D341Med (cell line): ENCODE results near the gene FANCF.
"Not testable (repeated sequence)": the region's sequence is repeated elsewhere in the genome, so short reads cannot be mapped to it uniquely, and the experiment has no call there.

Experiments
- DNase-seq: peaks from one replicate; pipeline ENCODE4 v3.0.0; 2012; ENCODE audit warnings: low spot score

FANCF gene

DNA sequence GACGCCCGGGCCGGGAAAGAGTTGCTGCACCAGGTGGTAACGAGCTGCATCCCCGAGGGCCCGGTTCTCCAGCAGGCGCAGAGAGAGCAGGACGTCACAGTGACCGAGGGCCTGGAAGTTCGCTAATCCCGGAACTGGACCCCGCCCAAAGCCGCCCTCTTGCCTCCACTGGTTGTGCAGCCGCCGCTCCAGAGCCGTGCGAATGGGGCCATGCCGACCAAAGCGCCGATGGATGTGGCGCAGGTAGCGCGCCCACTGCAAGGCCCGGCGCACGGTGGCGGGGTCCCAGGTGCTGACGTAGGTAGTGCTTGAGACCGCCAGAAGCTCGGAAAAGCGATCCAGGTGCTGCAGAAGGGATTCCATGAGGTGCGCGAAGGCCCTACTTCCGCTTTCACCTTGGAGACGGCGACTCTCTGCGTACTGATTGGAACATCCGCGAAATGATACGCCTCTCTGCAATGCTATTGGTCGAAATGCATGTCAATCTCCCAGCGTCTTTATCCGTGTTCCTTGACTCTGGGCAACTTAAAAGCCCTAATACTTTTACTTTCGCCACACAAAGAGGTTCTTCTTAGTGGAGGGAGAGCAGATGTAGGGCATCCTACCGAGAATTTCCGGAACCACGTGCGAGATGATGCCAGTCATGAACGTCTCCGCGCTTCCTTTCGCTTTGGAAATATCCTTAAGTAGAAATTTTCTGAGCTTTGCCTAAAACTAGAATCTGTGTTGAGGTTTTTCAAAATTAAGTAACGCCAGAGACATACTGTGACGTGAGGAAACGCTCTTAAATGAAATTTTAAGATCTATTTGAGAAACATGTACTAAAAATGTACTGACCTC is at the start of gene FANCF:
Gene FANCF (minus strand): TSS at position 376 of the 840 bp plus-strand sequence. CDS start 13 bp downstream, at position 363.
- DNase-seq: peak; percentile 87

GRCh38 chr11:22674470-22675439 is 49.1 kb upstream of the FANCF start:
- no peak for DNase-seq

GRCh38 chr11:22671751-22672150 is 46.1 kb upstream of the FANCF start:
- no peak for DNase-seq

GRCh38 chr11:22670830-22671229 is 45.2 kb upstream of the FANCF start:
- peak; percentile 20 for DNase-seq

DNA sequence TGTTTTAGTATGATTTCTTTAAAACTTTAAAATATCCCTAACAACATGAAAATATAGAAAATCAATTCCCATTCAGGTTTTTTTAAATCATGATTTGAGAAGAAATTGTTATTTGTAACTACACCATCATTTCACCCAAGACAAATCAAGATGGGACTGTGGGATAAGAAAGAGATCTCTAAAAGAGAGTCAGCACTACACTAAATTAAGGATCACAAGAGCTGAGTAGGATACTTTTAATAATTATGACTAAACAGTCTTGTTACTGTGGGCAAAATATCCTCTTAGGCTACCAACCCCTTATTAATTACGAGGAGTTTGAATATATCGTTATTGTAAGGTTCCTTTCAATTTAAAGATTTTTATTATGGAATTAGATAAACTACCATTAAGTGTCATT is 43.7 kb upstream of the FANCF start:
- no peak for DNase-seq

- DNase-seq: no peak
Observed at GRCh38 chr11:22668005-22668796, 42.6 kb upstream of the FANCF start.

DNA sequence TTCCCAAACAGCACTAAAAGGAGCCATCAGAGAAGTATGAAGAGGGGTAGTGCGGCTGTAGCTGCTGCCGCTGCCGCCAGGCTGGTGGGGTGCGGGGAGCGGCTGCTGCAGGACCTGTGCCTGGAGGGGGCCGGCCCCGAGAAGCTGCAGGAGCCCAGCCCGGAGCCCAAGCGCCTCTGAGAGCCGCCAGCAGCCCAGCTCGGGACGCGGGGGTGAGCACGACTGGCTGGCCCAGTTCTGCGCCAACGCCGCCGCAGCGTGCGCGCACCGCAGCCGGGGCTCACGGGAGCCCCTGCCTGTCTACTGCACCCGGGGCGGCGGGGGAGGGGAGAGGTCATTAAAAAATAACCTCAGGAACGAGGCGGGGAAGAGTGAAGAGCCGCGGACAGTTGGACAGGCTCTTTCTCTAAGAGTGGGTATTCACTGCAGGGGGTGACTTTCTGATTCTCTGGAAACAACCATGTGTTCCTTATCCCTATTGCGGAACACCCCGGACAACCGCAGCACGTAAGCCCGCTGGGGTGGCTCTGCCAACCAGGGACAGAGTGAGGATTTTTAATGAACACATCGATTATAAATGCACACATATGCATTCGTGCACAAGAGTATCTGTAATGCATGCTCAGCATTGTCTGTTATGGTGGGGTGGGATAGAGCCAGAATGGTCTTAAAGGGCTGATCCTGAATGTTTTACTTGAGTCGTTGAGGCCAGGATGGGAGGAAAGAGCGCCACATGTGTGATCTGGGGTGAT is 41.2 kb upstream of the FANCF start:
- peak; percentile 35 for DNase-seq

DNA sequence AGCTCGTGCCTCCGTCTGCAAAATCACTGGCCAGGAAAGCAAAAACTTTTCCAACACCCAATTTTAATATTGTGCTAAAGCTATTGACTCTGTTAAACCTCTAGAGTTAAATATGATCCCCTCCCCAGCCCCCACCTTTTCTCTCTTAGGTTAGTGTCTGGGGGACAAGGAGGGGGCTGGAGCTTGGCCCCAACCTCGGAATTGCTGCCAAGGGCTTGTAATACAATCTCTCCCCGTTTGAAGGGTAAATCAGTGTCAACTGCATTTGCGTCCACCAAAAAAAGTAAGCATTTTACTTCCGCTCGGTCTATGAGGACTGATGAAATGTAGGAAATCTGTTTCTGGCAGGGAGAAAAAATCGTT is 40.7 kb upstream of the FANCF start, which contains the start of gene GAS2:
Gene GAS2 (plus strand): TSS at position 287 of the 363 bp plus-strand sequence. CDS start 8,259 bp downstream, outside the sequence.
- no peak for DNase-seq

DNA sequence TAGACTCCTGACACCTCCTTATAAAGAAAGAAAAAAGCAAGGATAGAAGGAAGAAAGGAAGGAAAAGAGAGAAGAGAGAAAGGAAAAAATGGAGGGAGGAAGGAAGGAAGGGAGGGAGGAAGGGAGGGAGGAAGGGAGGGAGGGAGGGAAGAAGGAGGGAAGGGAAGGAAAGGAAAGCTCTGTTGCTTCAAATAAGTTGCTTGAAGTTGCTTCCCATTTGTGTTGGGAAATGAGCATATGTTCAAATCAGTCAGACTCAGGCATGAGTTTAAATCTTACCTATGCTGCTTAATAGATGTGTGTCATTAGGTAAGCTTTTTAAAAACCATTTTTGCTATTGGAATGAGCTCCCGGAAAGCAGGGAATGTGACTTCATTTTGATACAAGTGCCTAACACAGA is 34.2 kb upstream of the FANCF start:
- DNase-seq: no peak

DNA sequence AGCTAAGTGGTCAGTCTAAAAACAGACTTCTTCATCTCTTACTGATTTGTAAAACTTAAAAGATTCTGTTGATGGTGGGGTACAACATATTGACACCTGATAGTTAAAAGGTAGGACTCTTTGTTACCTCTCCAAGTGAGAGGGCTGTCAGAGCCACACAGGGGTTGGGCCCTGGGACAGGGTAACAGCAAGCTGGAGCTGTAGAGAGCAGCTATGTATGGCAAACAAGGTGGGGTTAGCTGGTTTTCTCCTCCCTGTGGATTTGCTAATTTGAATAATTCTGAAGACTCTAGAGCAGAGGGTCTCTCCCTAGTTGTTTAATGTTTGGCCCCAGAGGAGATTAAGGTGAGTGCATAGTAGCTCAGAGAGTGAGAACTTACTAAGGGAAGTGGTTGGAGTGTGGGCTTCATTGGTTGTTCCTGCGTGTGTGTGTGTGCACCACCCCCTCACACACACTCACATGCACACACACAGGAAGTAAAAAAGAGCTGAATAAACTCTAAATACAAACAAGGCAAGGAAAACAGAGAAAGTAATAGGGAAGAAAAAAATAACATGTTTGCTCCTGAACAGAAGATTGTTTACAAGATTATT is 31.6 kb upstream of the FANCF start:
- no peak for DNase-seq

DNA sequence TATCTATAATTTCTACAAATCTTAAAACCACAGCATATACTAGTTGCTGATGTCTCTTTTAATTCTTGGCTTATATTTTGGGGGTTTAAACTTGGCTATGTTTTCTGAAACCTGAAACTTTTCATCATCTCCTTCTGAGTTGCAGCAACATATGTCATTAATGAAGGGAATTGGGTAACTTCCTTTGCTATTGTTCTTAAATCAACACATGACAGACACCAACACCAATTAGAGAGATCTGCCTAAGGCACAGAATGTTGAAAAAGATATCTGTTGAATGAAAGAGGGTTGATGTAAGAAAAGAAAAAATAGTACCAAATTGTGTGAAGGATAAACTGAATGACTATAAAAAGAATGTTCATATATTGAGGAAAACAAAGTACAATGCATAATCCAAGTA is 30.5 kb upstream of the FANCF start:
- DNase-seq: no peak

DNA sequence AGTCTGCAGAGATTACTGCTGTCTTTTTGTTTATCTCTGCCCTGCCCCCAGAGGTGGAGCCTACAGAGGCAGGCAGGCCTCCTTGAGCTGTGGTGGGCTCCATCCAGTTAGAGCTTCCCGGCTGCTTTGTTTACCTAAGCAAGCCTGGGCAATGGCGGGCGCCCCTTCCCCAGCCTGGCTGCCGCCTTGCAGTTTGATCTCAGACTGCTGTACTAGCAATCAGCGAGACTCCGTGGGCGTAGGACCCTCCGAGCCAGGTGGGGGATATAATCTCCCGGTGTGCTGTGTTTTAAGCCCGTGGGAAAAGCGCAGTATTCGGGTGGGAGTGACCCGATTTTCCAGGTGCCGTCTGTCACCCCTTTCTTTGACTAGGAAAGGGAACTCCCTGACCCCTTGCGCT is 26.7 kb upstream of the FANCF start:
- DNase-seq: not testable (repeated sequence)

DNA sequence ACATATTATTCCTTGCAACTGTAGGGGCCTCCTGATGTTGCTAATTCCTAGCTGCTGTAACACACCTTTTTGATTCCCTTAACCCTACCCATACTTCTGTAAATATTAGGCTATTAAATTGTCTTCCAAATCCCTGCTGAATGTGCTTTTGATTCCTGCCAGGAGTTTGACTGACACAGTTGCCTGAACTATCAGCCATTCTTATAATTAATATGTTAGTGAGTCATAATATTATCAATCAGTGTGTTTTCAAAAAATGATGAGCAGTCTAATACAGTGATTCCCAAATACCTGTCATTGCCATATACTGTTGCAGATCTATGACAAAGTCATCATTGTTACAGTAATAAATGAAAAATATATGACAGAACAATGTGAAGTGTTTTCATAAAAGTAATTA is 15.9 kb upstream of the FANCF start:
- DNase-seq: no peak

DNA sequence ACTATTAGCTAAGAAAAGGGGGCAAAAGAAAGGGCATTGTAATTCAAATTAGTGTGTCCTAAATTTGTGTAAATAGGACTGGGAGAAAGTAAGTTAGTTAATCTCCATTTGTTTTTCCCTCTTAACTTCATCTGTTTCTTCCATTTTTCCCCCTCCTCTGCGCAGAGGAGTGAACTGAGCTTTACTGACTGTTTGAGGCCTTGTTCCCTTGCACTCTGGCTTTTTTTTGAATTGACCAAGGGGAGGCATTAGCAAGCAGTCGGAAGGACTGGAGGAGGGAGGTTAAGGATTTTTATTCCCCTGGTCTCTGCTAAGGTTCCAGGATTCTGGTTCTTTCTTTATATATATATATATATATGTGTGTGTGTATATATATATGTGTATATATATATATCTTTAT is 15.2 kb upstream of the FANCF start:
- no peak for DNase-seq

GRCh38 chr11:22635689-22636088 is 10.1 kb upstream of the FANCF start:
- DNase-seq: no peak

- no peak for DNase-seq
Observed at GRCh38 chr11:22634897-22635629, 9.4 kb upstream of the FANCF start.

DNA sequence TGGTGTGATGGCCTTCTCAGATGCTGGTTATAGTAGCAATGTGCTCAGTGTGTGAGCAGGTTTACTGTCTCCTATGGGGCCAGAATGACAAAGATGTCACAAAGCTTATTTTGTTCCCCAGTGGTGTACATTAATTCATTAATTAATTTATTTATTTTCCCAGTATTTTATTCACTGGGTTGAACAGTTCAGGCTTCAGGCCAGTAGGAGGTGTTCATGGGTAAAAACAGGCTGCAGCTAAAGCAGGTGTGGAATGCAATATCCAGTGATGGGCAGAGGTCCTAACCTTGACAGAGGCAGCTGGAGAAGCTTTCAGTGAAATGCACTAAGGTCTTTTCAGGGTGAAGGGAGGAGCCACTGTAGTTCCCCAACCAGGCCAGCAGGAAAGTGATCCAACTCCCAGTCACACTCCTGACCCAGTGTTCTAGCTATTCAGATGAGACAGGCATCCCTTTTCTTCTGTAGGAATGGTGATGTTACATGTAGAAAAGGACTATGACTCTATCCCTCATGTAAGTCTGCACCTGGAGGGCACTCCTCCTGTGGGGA is 7.8 kb upstream of the FANCF start:
- no peak for DNase-seq

DNA sequence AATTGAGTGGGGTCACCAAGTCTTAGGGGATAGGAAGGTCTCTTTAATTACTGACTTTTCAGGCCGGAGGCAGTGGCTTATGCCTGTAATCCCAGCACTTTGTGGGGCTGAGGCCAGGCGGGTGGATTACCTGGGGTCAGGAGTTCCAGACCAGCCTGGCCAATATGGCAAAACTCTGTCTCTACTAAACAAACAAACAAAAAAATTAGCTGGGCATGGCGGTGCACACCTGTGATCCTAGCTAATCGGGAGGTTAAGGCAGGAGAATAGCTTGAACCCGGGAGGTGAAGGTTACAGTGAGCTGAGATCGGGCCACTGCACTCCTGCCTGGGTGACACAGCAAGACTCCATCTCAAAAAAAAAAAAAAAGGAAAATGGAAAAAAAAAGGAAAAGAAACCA is 1.8 kb upstream of the FANCF start:
- no peak for DNase-seq

- no peak for DNase-seq
Observed at GRCh38 chr11:22626573-22627239, 1.1 kb upstream of the FANCF start.
